WTC11 (cell line): ENCODE results near the gene MDM4. TPM values are rescaled to one million over a fixed set of nuclear protein-coding genes. Genes with fewer than 3 reads are reported as not detected.

Source experiments
- ATAC-seq: fragments of 200-7000 bp; cut with Tn5 transposase; 2 replicates; pipeline ENCODE4 v1.10.0; 2021; ENCODE audit warnings: mild to moderate bottlenecking, moderate library complexity
- CTCF ChIA-PET: fragments of 300-600 bp; sonication (Branson Sonifier 250); formaldehyde crosslinking; loops from one replicate; lab custom pipeline; 2021; ENCODE audit warnings: antibody characterized with exemption; lab: Charles Lee
- POLR2A ChIA-PET: fragments of 350-600 bp; sonication (Branson Sonifier 250); formaldehyde crosslinking; loops from one replicate; lab custom pipeline; 2021; ENCODE audit warnings: antibody characterized with exemption; lab: Charles Lee
- DNase-seq: peaks from one replicate; pipeline ENCODE4 v3.0.0; 2021; ENCODE audit warnings: low spot score
- H3K27ac Mint-ChIP-seq: 2 replicates; pipeline ENCODE4 v1.8.0; 2021; ENCODE audit warnings: mixed read lengths
- H3K27me3 Mint-ChIP-seq: 2 replicates; pipeline ENCODE4 v1.8.0; 2021; ENCODE audit warnings: low read depth, mild to moderate bottlenecking, moderate library complexity, mixed read lengths
- H3K36me3 Mint-ChIP-seq: 2 replicates; pipeline ENCODE4 v1.8.0; 2021; ENCODE audit warnings: mixed read lengths
- H3K4me1 Mint-ChIP-seq: 2 replicates; pipeline ENCODE4 v1.8.0; 2022; ENCODE audit warnings: mixed read lengths
- H3K4me3 Mint-ChIP-seq: 2 replicates; pipeline ENCODE4 v1.8.0; 2021; ENCODE audit warnings: mild to moderate bottlenecking, moderate library complexity, mixed read lengths
- H3K9me3 Mint-ChIP-seq: 2 replicates; pipeline ENCODE4 v1.8.0; 2021; ENCODE audit warnings: mixed read lengths
- AFF4 ChIP-seq: sonication (generic); formaldehyde crosslinking; IDR thresholded peaks from 2 replicates; pipeline ENCODE4 v1.8.1; 2023; ENCODE audit warnings: mild to moderate bottlenecking, missing genetic modification reagents, borderline replicate concordance
- ARID4B ChIP-seq: sonication (generic); formaldehyde crosslinking; IDR thresholded peaks from 2 replicates; pipeline ENCODE4 v1.8.0; 2023; ENCODE audit warnings: missing genetic modification reagents, mild to moderate bottlenecking, borderline replicate concordance
- ATF3 ChIP-seq: sonication (generic); formaldehyde crosslinking; conservative IDR thresholded peaks from 2 replicates; pipeline ENCODE4 v1.8.1; 2022; ENCODE audit warnings: mild to moderate bottlenecking, missing genetic modification reagents
- EMX1 ChIP-seq: fragments of 250-450 bp; sonication (Bioruptor Pico); IDR thresholded peaks from 2 replicates; pipeline ENCODE4 v1.8.0; 2021; ENCODE audit warnings: mild to moderate bottlenecking
- ESRRA ChIP-seq: sonication (generic); formaldehyde crosslinking; IDR thresholded peaks from 2 replicates; pipeline ENCODE4 v1.8.1; 2022; ENCODE audit warnings: mild to moderate bottlenecking, missing genetic modification reagents, borderline replicate concordance
- GTF2I ChIP-seq: fragments of 250-450 bp; sonication (Bioruptor Pico); conservative IDR thresholded peaks from 2 replicates; pipeline ENCODE4 v1.4.0; 2021; ENCODE audit warnings: mild to moderate bottlenecking
- IRF1 ChIP-seq: sonication (generic); formaldehyde crosslinking; IDR thresholded peaks from 2 replicates; pipeline ENCODE4 v1.8.0; 2023; ENCODE audit warnings: missing genetic modification reagents
- JUN ChIP-seq: sonication (generic); formaldehyde crosslinking; IDR thresholded peaks from 2 replicates; pipeline ENCODE4 v1.8.0; 2023; ENCODE audit warnings: mild to moderate bottlenecking, missing genetic modification reagents
- KAT7 ChIP-seq: sonication (generic); formaldehyde crosslinking; IDR thresholded peaks from 2 replicates; pipeline ENCODE4 v1.8.1; 2023; ENCODE audit warnings: missing genetic modification reagents, mild to moderate bottlenecking, borderline replicate concordance
- MAX ChIP-seq: sonication (generic); formaldehyde crosslinking; IDR thresholded peaks from 2 replicates; pipeline ENCODE4 v1.8.0; 2022; ENCODE audit warnings: mild to moderate bottlenecking, missing genetic modification reagents
- PREB ChIP-seq: sonication (generic); formaldehyde crosslinking; IDR thresholded peaks from 2 replicates; pipeline ENCODE4 v1.8.1; 2022; ENCODE audit warnings: mild to moderate bottlenecking, missing genetic modification reagents, moderate library complexity, borderline replicate concordance
- RELA ChIP-seq: sonication (generic); formaldehyde crosslinking; IDR thresholded peaks from 2 replicates; pipeline ENCODE4 v1.8.1; 2022; ENCODE audit warnings: missing genetic modification reagents, mild to moderate bottlenecking, borderline replicate concordance
- RORB ChIP-seq: fragments of 250-450 bp; sonication (Bioruptor Pico); IDR thresholded peaks from 2 replicates; pipeline ENCODE4 v1.9.0; 2021; ENCODE audit warnings: mild to moderate bottlenecking
- SOX15 ChIP-seq: fragments of 250-450 bp; sonication (Bioruptor Pico); IDR thresholded peaks from 2 replicates; pipeline ENCODE4 v1.9.0; 2021; ENCODE audit warnings: mild to moderate bottlenecking
- SP1 ChIP-seq: sonication (generic); formaldehyde crosslinking; conservative IDR thresholded peaks from 2 replicates; pipeline ENCODE4 v1.8.1; 2022; ENCODE audit warnings: missing genetic modification reagents
- ZMAT4 ChIP-seq: fragments of 250-450 bp; sonication (Bioruptor Pico); IDR thresholded peaks from 2 replicates; pipeline ENCODE4 v1.9.0; 2021; ENCODE audit warnings: mild to moderate bottlenecking
- ZNF138 ChIP-seq: sonication (generic); formaldehyde crosslinking; conservative IDR thresholded peaks from 2 replicates; pipeline ENCODE4 v1.8.1; 2022; ENCODE audit warnings: mild to moderate bottlenecking, moderate library complexity, missing genetic modification reagents
- total RNA-seq: library from RNA; stranded (reverse); gene quantifications from 3 replicates; pipeline ENCODE4 v1.2.3, GENCODE V29; 2021

Gene MDM4
- total RNA-seq, 1 experiment from 2014 or later, result 76.2 TPM

- TF ChIP-seq GTF2I (no peak), RELA (CRISPR knock-in tag) (no peak), SOX15 (CRISPR knock-in tag) (no peak), AFF4 (CRISPR knock-in tag) (peak; percentile 69; the same call in 1 of the 2 replicates), ATF3 (no peak), ZMAT4 (CRISPR knock-in tag) (no peak), ESRRA (no peak), ARID4B (CRISPR knock-in tag) (peak; percentile 93), EMX1 (no peak), RORB (CRISPR knock-in tag) (no peak)
Measured at GRCh38 chr1:204516180-204516879, at the start of gene MDM4 (continued).

- Mint-ChIP-seq H3K4me3 (no peak overlapping the region), H3K36me3 (peaks cover 9% of the 10 kb centered on the region), H3K27ac (no peak overlapping the region)
- TF ChIP-seq JUN (no peak), ARID4B (CRISPR knock-in tag) (no peak), KAT7 (CRISPR knock-in tag) (no peak), MAX (no peak), ZNF138 (CRISPR knock-in tag) (no peak), PREB (CRISPR knock-in tag) (no peak), IRF1 (no peak), SP1 (CRISPR knock-in tag) (no peak)
Measured at GRCh38 chr1:204466416-204467405, 49.5 kb upstream of the MDM4 start.

More at GRCh38 chr1:204466416-204467405, 49.5 kb upstream of the MDM4 start:
- DNase-seq, result no peak
- CTCF ChIA-PET, result interaction anchor here (0.6 to 7.6 kb wide), 15 partner anchors 10 to 1510 kb away, joined by 3 to 63 read pairs (median 5); partner anchors contain the start of genes MDM4 and PIK3C2B
- H3K9me3 Mint-ChIP-seq, result peaks cover 6% of the 10 kb centered on the region; the same call in 1 of the 2 replicates
- POLR2A ChIA-PET, result interaction anchor here (0.5 to 0.9 kb wide), 2 partner anchors 13 to 387 kb away, joined by 3 to 4 read pairs; no protein-coding TSS in a partner anchor
- ATAC-seq, result no peak
- H3K4me1 Mint-ChIP-seq, result peaks cover 11% of the 10 kb centered on the region; the same call in 1 of the 2 replicates
- no peaks in the 10 kb centered on the region for H3K27me3 Mint-ChIP-seq
